HEK293 (cell line): ENCODE data around the gene MAPK14.

Source experiments
- CTCF ChIA-PET: fragments of 350-600 bp; formaldehyde crosslinking; extraction: SDS; loops from one replicate; lab custom pipeline; 2021; ENCODE audit warnings: antibody characterized with exemption; lab: Yijun Ruan, JAX
- POLR2A ChIA-PET: fragments of 300-600 bp; formaldehyde crosslinking; extraction: SDS; loops from one replicate; lab custom pipeline; 2020; ENCODE audit warnings: antibody characterized with exemption, inconsistent platforms; lab: Yijun Ruan, JAX
- H3K27ac ChIP-seq: fragments of 200-500 bp; sonication (Bioruptor generic); 2 replicates; pipeline ENCODE4 v1.5.1; 2014; ENCODE audit warnings: low read depth, low read length, control low read depth, inconsistent platforms; ENCODE audit errors: extremely low read depth
- H3K36me3 ChIP-seq, 2 experiments: fragments of 200-500 bp in 1 of 2; sonication (Bioruptor generic) in 1 of 2; 1 replicate in 1 of 2; 2 replicates in 1 of 2; pipeline ENCODE4 v1.5.1; 2014 to 2017; ENCODE audit warnings: inconsistent platforms in 2 of 2, low read length in 2 of 2; ENCODE audit not compliant: control insufficient read depth in 2 of 2, insufficient read depth in 1 of 2
- H3K4me1 ChIP-seq: fragments of 200-500 bp; sonication (Bioruptor generic); 2 replicates; pipeline ENCODE4 v1.5.1; 2014; ENCODE audit warnings: mild to moderate bottlenecking, low read length, inconsistent platforms; ENCODE audit not compliant: control insufficient read depth, insufficient read depth
- H3K4me3 ChIP-seq: 2 replicates; pipeline ENCODE4 v1.5.1; 2011; ENCODE audit warnings: low read depth, mild to moderate bottlenecking, control low read depth, low read length, moderate library complexity
- H3K9me3 ChIP-seq: fragments of 200-500 bp; sonication (Bioruptor generic); 2 replicates; pipeline ENCODE4 v1.5.1; 2014; ENCODE audit warnings: low read depth, low read length, inconsistent platforms; ENCODE audit not compliant: control insufficient read depth, insufficient read depth
- BCL11A ChIP-seq: fragments of 450-650 bp; formaldehyde crosslinking; IDR thresholded peaks from 2 replicates; pipeline ENCODE4 v1.5.1; 2016; ENCODE audit warnings: low read depth, missing biosample characterization, missing genetic modification characterization
- CTCF ChIP-seq: fragments of 450-650 bp; formaldehyde crosslinking; IDR thresholded peaks from 2 replicates; pipeline ENCODE4 v1.5.1; 2016; ENCODE audit warnings: missing biosample characterization, missing genetic modification characterization
- ELK4 ChIP-seq: IDR thresholded peaks from 2 replicates; pipeline ENCODE4 v1.6.1; 2011; ENCODE audit warnings: mild to moderate bottlenecking, low read depth, low read length, borderline replicate concordance
- GLI2 ChIP-seq: fragments of 450-650 bp; formaldehyde crosslinking; IDR thresholded peaks from 2 replicates; pipeline ENCODE4; 2017; ENCODE audit warnings: missing biosample characterization, missing genetic modification characterization, low read depth, borderline replicate concordance
- GLI4 ChIP-seq: fragments of 450-650 bp; formaldehyde crosslinking; IDR thresholded peaks from 2 replicates; pipeline ENCODE4 v1.5.1; 2016; ENCODE audit warnings: missing biosample characterization, missing genetic modification characterization
- GLIS2 ChIP-seq: fragments of 450-650 bp; formaldehyde crosslinking; IDR thresholded peaks from 2 replicates; pipeline ENCODE4 v1.5.1; 2016; ENCODE audit warnings: missing biosample characterization, missing genetic modification characterization
- IKZF3 ChIP-seq: fragments of 450-650 bp; IDR thresholded peaks from 2 replicates; pipeline ENCODE4 v1.5.0; 2018; ENCODE audit warnings: missing biosample characterization, mild to moderate bottlenecking, missing genetic modification characterization, moderate library complexity
- OSR2 ChIP-seq: fragments of 450-650 bp; formaldehyde crosslinking; IDR thresholded peaks from 2 replicates; pipeline ENCODE4 v1.5.1; 2016; ENCODE audit warnings: missing biosample characterization, missing genetic modification characterization
- SCRT2 ChIP-seq: fragments of 450-650 bp; formaldehyde crosslinking; IDR thresholded peaks from 2 replicates; pipeline ENCODE4 v1.5.1; 2016; ENCODE audit warnings: missing biosample characterization, missing genetic modification characterization
- SETDB1 ChIP-seq: IDR thresholded peaks from one replicate; pipeline ENCODE4 v1.6.1; 2017; ENCODE audit warnings: mild to moderate bottlenecking, low read length, moderate library complexity, mixed read lengths; ENCODE audit not compliant: insufficient read length
- YY2 ChIP-seq: fragments of 450-650 bp; formaldehyde crosslinking; IDR thresholded peaks from 2 replicates; pipeline ENCODE4 v1.5.1; 2016; ENCODE audit warnings: missing biosample characterization, missing genetic modification characterization
- ZBTB17 ChIP-seq: fragments of 450-650 bp; formaldehyde crosslinking; IDR thresholded peaks from 2 replicates; pipeline ENCODE4 v1.5.1; 2016; ENCODE audit warnings: missing biosample characterization, missing genetic modification characterization
- ZBTB20 ChIP-seq: fragments of 450-650 bp; formaldehyde crosslinking; IDR thresholded peaks from 2 replicates; pipeline ENCODE4 v1.5.1; 2016; ENCODE audit warnings: missing biosample characterization, missing genetic modification characterization
- ZIC2 ChIP-seq: fragments of 450-650 bp; formaldehyde crosslinking; IDR thresholded peaks from 2 replicates; pipeline ENCODE4 v1.5.1; 2016; ENCODE audit warnings: missing biosample characterization, missing genetic modification characterization
- ZNF140 ChIP-seq: fragments of 450-650 bp; formaldehyde crosslinking; IDR thresholded peaks from 2 replicates; pipeline ENCODE4 v1.5.1; 2016; ENCODE audit warnings: missing biosample characterization, missing genetic modification characterization
- ZNF23 ChIP-seq: fragments of 450-650 bp; formaldehyde crosslinking; IDR thresholded peaks from 2 replicates; pipeline ENCODE4 v1.5.1; 2016; ENCODE audit warnings: missing biosample characterization, missing genetic modification characterization, borderline replicate concordance
- ZNF394 ChIP-seq: fragments of 450-650 bp; formaldehyde crosslinking; IDR thresholded peaks from 2 replicates; pipeline ENCODE4 v1.5.1; 2016; ENCODE audit warnings: missing biosample characterization, missing genetic modification characterization, mild to moderate bottlenecking, moderate library complexity, borderline replicate concordance
- ZNF404 ChIP-seq: fragments of 450-650 bp; formaldehyde crosslinking; IDR thresholded peaks from 2 replicates; pipeline ENCODE4 v1.5.1; 2017; ENCODE audit warnings: missing biosample characterization, missing genetic modification characterization
- ZNF426 ChIP-seq: fragments of 450-650 bp; formaldehyde crosslinking; IDR thresholded peaks from 2 replicates; pipeline ENCODE4 v1.5.1; 2017; ENCODE audit warnings: missing biosample characterization, missing genetic modification characterization, mild to moderate bottlenecking, inconsistent platforms, moderate library complexity
- ZNF555 ChIP-seq: fragments of 450-650 bp; formaldehyde crosslinking; conservative IDR thresholded peaks from 2 replicates; pipeline ENCODE4 v1.5.1; 2017; ENCODE audit warnings: missing biosample characterization, mild to moderate bottlenecking, missing genetic modification characterization, inconsistent platforms
- ZNF621 ChIP-seq: fragments of 450-650 bp; formaldehyde crosslinking; IDR thresholded peaks from 2 replicates; pipeline ENCODE4 v1.5.1; 2017; ENCODE audit warnings: missing biosample characterization, missing genetic modification characterization
- ZNF645 ChIP-seq: fragments of 450-650 bp; formaldehyde crosslinking; IDR thresholded peaks from 2 replicates; pipeline ENCODE4; 2016; ENCODE audit warnings: missing biosample characterization, missing genetic modification characterization
- ZNF677 ChIP-seq: fragments of 450-650 bp; IDR thresholded peaks from 2 replicates; pipeline ENCODE4 v1.5.0; 2018; ENCODE audit warnings: missing biosample characterization, mild to moderate bottlenecking, missing genetic modification characterization, moderate library complexity
- ZNF791 ChIP-seq: fragments of 450-650 bp; formaldehyde crosslinking; IDR thresholded peaks from 2 replicates; pipeline ENCODE4 v1.5.1; 2016; ENCODE audit warnings: missing biosample characterization, missing genetic modification characterization
- ZNF792 ChIP-seq: fragments of 450-650 bp; formaldehyde crosslinking; IDR thresholded peaks from 2 replicates; pipeline ENCODE4 v1.5.1; 2016; ENCODE audit warnings: missing biosample characterization, missing genetic modification characterization
- ZNF837 ChIP-seq: fragments of 450-650 bp; formaldehyde crosslinking; IDR thresholded peaks from 2 replicates; pipeline ENCODE4 v1.5.1; 2016; ENCODE audit warnings: missing biosample characterization, missing genetic modification characterization

MAPK14 gene

GRCh38 chr6:36020154-36020553 lies 7.5 kb upstream of the MAPK14 start:
- ChIA-PET POLR2A (interaction anchor here (0.6 kb wide), 1 partner anchor 35 kb away, joined by 6 read pairs; no protein-coding TSS in a partner anchor), CTCF (no interaction called here)
- Histone ChIP-seq H3K9me3 (no peaks in the 10 kb centered on the region), H3K36me3 (no peaks in the 10 kb centered on the region), H3K4me3 (no peak overlapping the region), H3K27ac (no peak overlapping the region), H3K4me1 (peaks cover 3% of the 10 kb centered on the region; the same call in 1 of the 2 replicates)
- no peak for TF ChIP-seq OSR2 (tag by site-specific recombination)
- TF ChIP-seq ZNF140 (tag by site-specific recombination) = no peak
- 0 out of 2 replicates have a peak, but pooled peaks have one; percentile 64 for TF ChIP-seq ZNF792 (tag by site-specific recombination)
- TF ChIP-seq SCRT2 (tag by site-specific recombination) = peak; percentile 81
- no peak for TF ChIP-seq ZNF555 (tag by site-specific recombination)
- no peak for TF ChIP-seq ZNF645 (tag by site-specific recombination)

DNA sequence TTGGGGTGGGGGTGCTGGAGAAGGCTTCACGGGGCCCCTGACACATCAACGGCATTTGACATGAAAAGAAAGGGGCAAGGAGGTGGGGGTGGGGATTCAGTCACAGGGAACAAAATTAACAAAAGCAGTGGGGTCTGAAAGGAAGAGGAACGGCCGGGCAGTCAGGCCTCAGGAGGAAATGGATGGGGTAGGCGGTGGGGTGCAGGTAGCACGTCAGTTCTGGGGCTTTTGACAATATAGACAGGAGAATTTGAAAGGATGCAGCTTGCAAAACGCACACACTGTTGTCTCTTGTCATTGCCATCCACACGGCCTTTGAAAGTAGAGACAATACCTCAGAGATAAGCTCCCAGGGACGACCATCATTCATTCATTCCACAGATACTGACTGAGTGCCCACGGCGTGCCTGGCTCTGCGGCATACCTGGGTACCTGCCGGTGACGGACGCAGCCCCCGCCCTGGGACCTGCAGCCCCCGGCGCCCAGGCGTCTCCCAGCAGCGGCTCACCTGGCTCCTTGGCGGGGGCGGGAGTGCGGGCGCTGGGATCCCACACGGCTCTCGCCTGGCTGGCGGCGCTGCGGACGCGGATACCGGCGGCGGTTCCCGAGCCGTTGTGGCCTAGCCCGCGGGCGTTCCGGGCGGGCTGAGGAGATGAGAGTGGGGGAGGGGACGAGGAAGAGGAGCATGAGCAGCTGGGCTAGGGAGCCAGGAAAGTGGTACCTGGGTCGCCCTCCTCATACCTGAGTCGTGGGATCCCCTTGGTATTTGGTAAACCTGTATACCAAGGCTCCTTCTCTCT lies 3.4 kb upstream of the MAPK14 start, which contains the start of gene SLC26A8:
Gene SLC26A8, minus strand, starts transcription at position 646 of the 800 bp plus-strand sequence. CDS start 4,934 bp downstream, outside the sequence.
- CTCF ChIA-PET = interaction anchor here (3.5 kb wide), 1 partner anchor 71 kb away, joined by 25 read pairs; no protein-coding TSS in a partner anchor
- H3K9me3 ChIP-seq = no peaks in the 10 kb centered on the region
- no peaks in the 10 kb centered on the region for H3K36me3 ChIP-seq
- H3K4me1 ChIP-seq = peaks cover 3% of the 10 kb centered on the region; the same call in 1 of the 2 replicates
- no peak for TF ChIP-seq ZNF837 (tag by site-specific recombination)
- TF ChIP-seq ZNF677 = no peak
- no peak for TF ChIP-seq GLI4 (tag by site-specific recombination)
- no peak for TF ChIP-seq ZNF404 (tag by site-specific recombination)
- no peak for TF ChIP-seq CTCF
- no peak for TF ChIP-seq ZNF394 (tag by site-specific recombination)
- TF ChIP-seq BCL11A (tag by site-specific recombination) = no peak
- TF ChIP-seq ZIC2 (tag by site-specific recombination) = no peak
- no peak for TF ChIP-seq GLIS2
- no peak for TF ChIP-seq ZNF791 (tag by site-specific recombination)
- no peak for TF ChIP-seq ZBTB20 (tag by site-specific recombination)
- H3K27ac ChIP-seq = no peak within 1 kb of the TSS
- no peak within 1 kb of the TSS for H3K4me3 ChIP-seq
- POLR2A ChIA-PET = no interaction called here

DNA sequence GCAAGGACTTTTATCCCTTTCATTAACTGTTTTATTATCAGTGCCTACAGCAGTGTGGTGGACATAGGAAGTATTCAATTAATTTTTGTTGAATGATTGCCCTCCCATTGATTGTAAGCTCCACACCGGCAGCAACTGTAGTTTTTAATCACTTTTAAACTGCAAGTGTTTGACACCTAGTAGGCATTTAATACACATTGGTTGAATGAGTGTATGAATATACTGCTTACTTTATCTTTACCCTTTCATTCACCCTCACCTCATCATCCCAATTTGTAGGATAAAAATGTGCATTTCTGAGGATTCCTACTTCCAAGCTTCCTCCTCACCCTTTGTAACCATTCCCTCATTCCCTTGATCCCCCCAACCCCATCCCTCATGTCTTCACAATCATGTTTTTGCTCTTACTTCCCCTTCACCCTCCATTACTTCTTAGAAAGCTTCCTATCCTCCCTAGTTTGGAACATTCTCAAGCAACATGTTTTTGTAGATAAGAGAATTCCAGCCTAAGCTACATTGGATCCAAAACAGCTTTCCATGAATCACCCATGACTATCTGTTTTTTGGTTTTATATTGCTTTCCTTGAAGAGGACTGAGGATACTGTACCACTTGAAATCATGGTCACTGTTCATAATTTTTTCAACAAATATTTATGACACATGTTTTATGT lies 2.2 kb upstream of the MAPK14 start:
- ChIA-PET CTCF (interaction anchor here (0.7 to 7.0 kb wide), 6 partner anchors 10 to 1188 kb away, joined by 3 to 232 read pairs (median 5); no protein-coding TSS in a partner anchor), POLR2A (no interaction called here)
- no peaks in the 10 kb centered on the region for H3K9me3 ChIP-seq
- no peak overlapping the region for H3K27ac ChIP-seq
- no peaks in the 10 kb centered on the region for H3K36me3 ChIP-seq
- no peak overlapping the region for H3K4me3 ChIP-seq
- H3K4me1 ChIP-seq = no peaks in the 10 kb centered on the region
- TF ChIP-seq ZNF426 (tag by site-specific recombination) (no peak), SETDB1 (no peak), GLI2 (tag by site-specific recombination) (no peak), ZBTB17 (tag by site-specific recombination) (no peak), ZNF621 (tag by site-specific recombination) (no peak), SCRT2 (tag by site-specific recombination) (no peak), IKZF3 (tag by site-specific recombination) (no peak), ZNF23 (no peak), ELK4 (no peak), ZIC2 (tag by site-specific recombination) (no peak), YY2 (tag by site-specific recombination) (no peak)
